HEK293 (cell line): Measurements from ENCODE around the gene MICU1.

Experiments used
- CTCF ChIA-PET: fragments of 350-600 bp; formaldehyde crosslinking; extraction: SDS; loops from one replicate; lab custom pipeline; 2021; ENCODE audit warnings: antibody characterized with exemption; lab: Yijun Ruan, JAX
- POLR2A ChIA-PET: fragments of 300-600 bp; formaldehyde crosslinking; extraction: SDS; loops from one replicate; lab custom pipeline; 2020; ENCODE audit warnings: antibody characterized with exemption, inconsistent platforms; lab: Yijun Ruan, JAX
- H3K27ac ChIP-seq: fragments of 200-500 bp; sonication (Bioruptor generic); 2 replicates; pipeline ENCODE4 v1.5.1; 2014; ENCODE audit warnings: low read depth, low read length, control low read depth, inconsistent platforms; ENCODE audit errors: extremely low read depth
- H3K36me3 ChIP-seq, 2 experiments: fragments of 200-500 bp in 1 of 2; sonication (Bioruptor generic) in 1 of 2; 1 replicate in 1 of 2; 2 replicates in 1 of 2; pipeline ENCODE4 v1.5.1; 2014 to 2017; ENCODE audit warnings: inconsistent platforms in 2 of 2, low read length in 2 of 2; ENCODE audit not compliant: control insufficient read depth in 2 of 2, insufficient read depth in 1 of 2
- H3K4me1 ChIP-seq: fragments of 200-500 bp; sonication (Bioruptor generic); 2 replicates; pipeline ENCODE4 v1.5.1; 2014; ENCODE audit warnings: mild to moderate bottlenecking, low read length, inconsistent platforms; ENCODE audit not compliant: control insufficient read depth, insufficient read depth
- H3K4me3 ChIP-seq: 2 replicates; pipeline ENCODE4 v1.5.1; 2011; ENCODE audit warnings: low read depth, mild to moderate bottlenecking, control low read depth, low read length, moderate library complexity
- H3K9me3 ChIP-seq: fragments of 200-500 bp; sonication (Bioruptor generic); 2 replicates; pipeline ENCODE4 v1.5.1; 2014; ENCODE audit warnings: low read depth, low read length, inconsistent platforms; ENCODE audit not compliant: control insufficient read depth, insufficient read depth
- ZEB2 ChIP-seq: fragments of 450-650 bp; formaldehyde crosslinking; IDR thresholded peaks from 2 replicates; pipeline ENCODE4 v1.5.1; 2016; ENCODE audit warnings: missing biosample characterization, missing genetic modification characterization
- ZNF324 ChIP-seq: fragments of 450-650 bp; formaldehyde crosslinking; IDR thresholded peaks from 2 replicates; pipeline ENCODE4 v1.5.1; 2016; ENCODE audit warnings: missing biosample characterization, missing genetic modification characterization
- ZNF433 ChIP-seq: fragments of 450-650 bp; formaldehyde crosslinking; IDR thresholded peaks from 2 replicates; pipeline ENCODE4 v1.5.1; 2016; ENCODE audit warnings: missing biosample characterization, missing genetic modification characterization, low read depth
- ZNF530 ChIP-seq: fragments of 450-650 bp; formaldehyde crosslinking; IDR thresholded peaks from 2 replicates; pipeline ENCODE4 v1.5.1; 2016; ENCODE audit warnings: low read depth, missing biosample characterization, missing genetic modification characterization
- ZNF660 ChIP-seq: fragments of 450-650 bp; IDR thresholded peaks from 2 replicates; pipeline ENCODE4 v1.5.1; 2018; ENCODE audit warnings: missing biosample characterization, mild to moderate bottlenecking, missing genetic modification characterization
- TF ChIP-seq, protein P1 (sequence below): fragments of 450-650 bp; formaldehyde crosslinking; IDR thresholded peaks from 2 replicates; pipeline ENCODE4 v1.5.1; 2016; ENCODE audit warnings: missing biosample characterization, missing genetic modification characterization, low read depth
- TF ChIP-seq, protein P2 (sequence below): fragments of 450-650 bp; formaldehyde crosslinking; IDR thresholded peaks from 2 replicates; pipeline ENCODE4 v1.5.1; 2016; ENCODE audit warnings: missing biosample characterization, missing genetic modification characterization, borderline replicate concordance
- TF ChIP-seq, protein P3 (sequence below): fragments of 450-650 bp; formaldehyde crosslinking; IDR thresholded peaks from 2 replicates; pipeline ENCODE4 v1.5.1; 2016; ENCODE audit warnings: missing biosample characterization, missing genetic modification characterization
- TF ChIP-seq, protein P4 (sequence below): fragments of 450-650 bp; formaldehyde crosslinking; IDR thresholded peaks from 2 replicates; pipeline ENCODE4 v1.5.0; 2017; ENCODE audit warnings: missing biosample characterization, missing genetic modification characterization, borderline replicate concordance
- TF ChIP-seq, protein P5 (sequence below): fragments of 450-650 bp; formaldehyde crosslinking; IDR thresholded peaks from 2 replicates; pipeline ENCODE4 v1.5.1; 2017; ENCODE audit warnings: missing biosample characterization, missing genetic modification characterization
- TF ChIP-seq, protein P6 (sequence below): fragments of 450-650 bp; formaldehyde crosslinking; optimal IDR thresholded peaks from 2 replicates; pipeline ENCODE3; 2016; ENCODE audit warnings: missing biosample characterization, mild to moderate bottlenecking, missing genetic modification characterization

Gene MICU1

DNA sequence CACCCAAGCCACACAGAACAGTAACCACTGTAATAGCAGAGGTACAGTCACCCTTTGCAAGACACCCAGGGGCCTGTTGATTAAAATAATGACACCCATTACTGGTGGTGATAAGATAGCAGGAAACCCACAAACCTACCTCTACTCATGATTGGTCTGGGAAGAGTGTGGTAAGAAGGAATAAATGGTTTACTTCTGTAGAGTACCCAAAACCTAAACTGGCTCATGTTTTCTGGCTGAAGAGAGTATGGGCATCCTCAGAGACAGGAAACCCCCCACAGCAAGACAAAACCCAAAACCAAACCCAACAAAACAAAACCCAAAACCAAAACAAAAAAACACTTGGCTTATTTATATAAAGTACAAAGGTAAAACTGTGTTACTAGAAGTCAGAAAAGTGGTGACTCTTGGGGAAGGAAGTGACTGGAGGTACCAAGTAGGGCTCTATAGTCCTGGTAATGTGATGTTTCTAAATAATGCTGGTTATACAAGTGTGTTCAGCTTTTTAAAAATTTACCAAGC lies 255.6 kb downstream of the MICU1 start:
- H3K36me3 ChIP-seq = peaks cover 0 to 23% of the 10 kb centered on the region in 2 experiments; a peak in 2 of 3 replicates
- H3K9me3 ChIP-seq = no peaks in the 10 kb centered on the region
- H3K4me3 ChIP-seq = no peak overlapping the region
- H3K27ac ChIP-seq = no peak overlapping the region
- ChIA-PET CTCF (no interaction called here), POLR2A (no interaction called here)
- no peak for TF ChIP-seq ZEB2 (tag by site-specific recombination)
- TF ChIP-seq, protein P1, sequence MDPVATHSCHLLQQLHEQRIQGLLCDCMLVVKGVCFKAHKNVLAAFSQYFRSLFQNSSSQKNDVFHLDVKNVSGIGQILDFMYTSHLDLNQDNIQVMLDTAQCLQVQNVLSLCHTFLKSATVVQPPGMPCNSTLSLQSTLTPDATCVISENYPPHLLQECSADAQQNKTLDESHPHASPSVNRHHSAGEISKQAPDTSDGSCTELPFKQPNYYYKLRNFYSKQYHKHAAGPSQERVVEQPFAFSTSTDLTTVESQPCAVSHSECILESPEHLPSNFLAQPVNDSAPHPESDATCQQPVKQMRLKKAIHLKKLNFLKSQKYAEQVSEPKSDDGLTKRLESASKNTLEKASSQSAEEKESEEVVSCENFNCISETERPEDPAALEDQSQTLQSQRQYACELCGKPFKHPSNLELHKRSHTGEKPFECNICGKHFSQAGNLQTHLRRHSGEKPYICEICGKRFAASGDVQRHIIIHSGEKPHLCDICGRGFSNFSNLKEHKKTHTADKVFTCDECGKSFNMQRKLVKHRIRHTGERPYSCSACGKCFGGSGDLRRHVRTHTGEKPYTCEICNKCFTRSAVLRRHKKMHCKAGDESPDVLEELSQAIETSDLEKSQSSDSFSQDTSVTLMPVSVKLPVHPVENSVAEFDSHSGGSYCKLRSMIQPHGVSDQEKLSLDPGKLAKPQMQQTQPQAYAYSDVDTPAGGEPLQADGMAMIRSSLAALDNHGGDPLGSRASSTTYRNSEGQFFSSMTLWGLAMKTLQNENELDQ (tag by site-specific recombination) = no peak
- TF ChIP-seq, protein P2, sequence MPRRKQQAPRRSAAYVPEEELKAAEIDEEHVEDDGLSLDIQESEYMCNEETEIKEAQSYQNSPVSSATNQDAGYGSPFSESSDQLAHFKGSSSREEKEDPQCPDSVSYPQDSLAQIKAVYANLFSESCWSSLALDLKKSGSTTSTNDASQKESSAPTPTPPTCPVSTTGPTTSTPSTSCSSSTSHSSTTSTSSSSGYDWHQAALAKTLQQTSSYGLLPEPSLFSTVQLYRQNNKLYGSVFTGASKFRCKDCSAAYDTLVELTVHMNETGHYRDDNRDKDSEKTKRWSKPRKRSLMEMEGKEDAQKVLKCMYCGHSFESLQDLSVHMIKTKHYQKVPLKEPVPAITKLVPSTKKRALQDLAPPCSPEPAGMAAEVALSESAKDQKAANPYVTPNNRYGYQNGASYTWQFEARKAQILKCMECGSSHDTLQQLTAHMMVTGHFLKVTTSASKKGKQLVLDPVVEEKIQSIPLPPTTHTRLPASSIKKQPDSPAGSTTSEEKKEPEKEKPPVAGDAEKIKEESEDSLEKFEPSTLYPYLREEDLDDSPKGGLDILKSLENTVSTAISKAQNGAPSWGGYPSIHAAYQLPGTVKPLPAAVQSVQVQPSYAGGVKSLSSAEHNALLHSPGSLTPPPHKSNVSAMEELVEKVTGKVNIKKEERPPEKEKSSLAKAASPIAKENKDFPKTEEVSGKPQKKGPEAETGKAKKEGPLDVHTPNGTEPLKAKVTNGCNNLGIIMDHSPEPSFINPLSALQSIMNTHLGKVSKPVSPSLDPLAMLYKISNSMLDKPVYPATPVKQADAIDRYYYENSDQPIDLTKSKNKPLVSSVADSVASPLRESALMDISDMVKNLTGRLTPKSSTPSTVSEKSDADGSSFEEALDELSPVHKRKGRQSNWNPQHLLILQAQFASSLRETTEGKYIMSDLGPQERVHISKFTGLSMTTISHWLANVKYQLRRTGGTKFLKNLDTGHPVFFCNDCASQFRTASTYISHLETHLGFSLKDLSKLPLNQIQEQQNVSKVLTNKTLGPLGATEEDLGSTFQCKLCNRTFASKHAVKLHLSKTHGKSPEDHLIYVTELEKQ (tag by site-specific recombination) = no peak
- no peak for TF ChIP-seq ZNF433
- TF ChIP-seq, protein P3, sequence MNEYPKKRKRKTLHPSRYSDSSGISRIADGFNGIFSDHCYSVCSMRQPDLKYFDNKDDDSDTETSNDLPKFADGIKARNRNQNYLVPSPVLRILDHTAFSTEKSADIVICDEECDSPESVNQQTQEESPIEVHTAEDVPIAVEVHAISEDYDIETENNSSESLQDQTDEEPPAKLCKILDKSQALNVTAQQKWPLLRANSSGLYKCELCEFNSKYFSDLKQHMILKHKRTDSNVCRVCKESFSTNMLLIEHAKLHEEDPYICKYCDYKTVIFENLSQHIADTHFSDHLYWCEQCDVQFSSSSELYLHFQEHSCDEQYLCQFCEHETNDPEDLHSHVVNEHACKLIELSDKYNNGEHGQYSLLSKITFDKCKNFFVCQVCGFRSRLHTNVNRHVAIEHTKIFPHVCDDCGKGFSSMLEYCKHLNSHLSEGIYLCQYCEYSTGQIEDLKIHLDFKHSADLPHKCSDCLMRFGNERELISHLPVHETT = no peak
- no peak for TF ChIP-seq ZNF530 (tag by site-specific recombination)
- no peak for TF ChIP-seq ZNF324 (tag by site-specific recombination)
- TF ChIP-seq, protein P4, sequence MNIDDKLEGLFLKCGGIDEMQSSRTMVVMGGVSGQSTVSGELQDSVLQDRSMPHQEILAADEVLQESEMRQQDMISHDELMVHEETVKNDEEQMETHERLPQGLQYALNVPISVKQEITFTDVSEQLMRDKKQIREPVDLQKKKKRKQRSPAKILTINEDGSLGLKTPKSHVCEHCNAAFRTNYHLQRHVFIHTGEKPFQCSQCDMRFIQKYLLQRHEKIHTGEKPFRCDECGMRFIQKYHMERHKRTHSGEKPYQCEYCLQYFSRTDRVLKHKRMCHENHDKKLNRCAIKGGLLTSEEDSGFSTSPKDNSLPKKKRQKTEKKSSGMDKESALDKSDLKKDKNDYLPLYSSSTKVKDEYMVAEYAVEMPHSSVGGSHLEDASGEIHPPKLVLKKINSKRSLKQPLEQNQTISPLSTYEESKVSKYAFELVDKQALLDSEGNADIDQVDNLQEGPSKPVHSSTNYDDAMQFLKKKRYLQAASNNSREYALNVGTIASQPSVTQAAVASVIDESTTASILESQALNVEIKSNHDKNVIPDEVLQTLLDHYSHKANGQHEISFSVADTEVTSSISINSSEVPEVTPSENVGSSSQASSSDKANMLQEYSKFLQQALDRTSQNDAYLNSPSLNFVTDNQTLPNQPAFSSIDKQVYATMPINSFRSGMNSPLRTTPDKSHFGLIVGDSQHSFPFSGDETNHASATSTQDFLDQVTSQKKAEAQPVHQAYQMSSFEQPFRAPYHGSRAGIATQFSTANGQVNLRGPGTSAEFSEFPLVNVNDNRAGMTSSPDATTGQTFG = no peak
- TF ChIP-seq, protein P5, sequence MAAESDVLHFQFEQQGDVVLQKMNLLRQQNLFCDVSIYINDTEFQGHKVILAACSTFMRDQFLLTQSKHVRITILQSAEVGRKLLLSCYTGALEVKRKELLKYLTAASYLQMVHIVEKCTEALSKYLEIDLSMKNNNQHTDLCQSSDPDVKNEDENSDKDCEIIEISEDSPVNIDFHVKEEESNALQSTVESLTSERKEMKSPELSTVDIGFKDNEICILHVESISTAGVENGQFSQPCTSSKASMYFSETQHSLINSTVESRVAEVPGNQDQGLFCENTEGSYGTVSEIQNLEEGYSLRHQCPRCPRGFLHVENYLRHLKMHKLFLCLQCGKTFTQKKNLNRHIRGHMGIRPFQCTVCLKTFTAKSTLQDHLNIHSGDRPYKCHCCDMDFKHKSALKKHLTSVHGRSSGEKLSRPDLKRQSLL = no peak
- TF ChIP-seq ZNF660 (tag by site-specific recombination) = no peak
- TF ChIP-seq, protein P6, sequence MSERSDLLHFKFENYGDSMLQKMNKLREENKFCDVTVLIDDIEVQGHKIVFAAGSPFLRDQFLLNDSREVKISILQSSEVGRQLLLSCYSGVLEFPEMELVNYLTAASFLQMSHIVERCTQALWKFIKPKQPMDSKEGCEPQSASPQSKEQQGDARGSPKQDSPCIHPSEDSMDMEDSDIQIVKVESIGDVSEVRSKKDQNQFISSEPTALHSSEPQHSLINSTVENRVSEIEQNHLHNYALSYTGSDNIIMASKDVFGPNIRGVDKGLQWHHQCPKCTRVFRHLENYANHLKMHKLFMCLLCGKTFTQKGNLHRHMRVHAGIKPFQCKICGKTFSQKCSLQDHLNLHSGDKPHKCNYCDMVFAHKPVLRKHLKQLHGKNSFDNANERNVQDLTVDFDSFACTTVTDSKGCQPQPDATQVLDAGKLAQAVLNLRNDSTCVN (tag by site-specific recombination) = no peak
- H3K4me1 ChIP-seq = no peaks in the 10 kb centered on the region
